ENCODE data around the gene TMEM132E. TPM values are rescaled to one million over a fixed set of nuclear protein-coding genes. Genes with fewer than 3 reads are reported as not detected.

Gene TMEM132E
- total RNA-seq, 1 experiment from 2014 or later: 0.42 TPM

GRCh38 chr17:34656801-34657200 is 77.4 kb downstream of the TMEM132E start:
- H3K27ac ChIP-seq (ENCODE audit: insufficient read length, low read depth, low read length): no peak overlapping the region
- H2BK12ac ChIP-seq (ENCODE audit: insufficient read length, low read depth, low read length): no peak overlapping the region
- H2AK5ac ChIP-seq (ENCODE audit: insufficient read length, low read length): no peak overlapping the region
- H4K5ac ChIP-seq (ENCODE audit: insufficient read length, low read depth, low read length): no peak overlapping the region
- no peak overlapping the region for H2BK20ac ChIP-seq (ENCODE audit: low read depth, low read length, poor library complexity, severe bottlenecking)
- WGBS (ENCODE audit: extremely low coverage, insufficient read length, low lambda C conversion rate): no CpG with 5 or more reads among the region's 4 CpGs
- H4K91ac ChIP-seq (ENCODE audit: insufficient read length, low read depth, low read length): no peak overlapping the region
- no peak for TF ChIP-seq CTCF (conservative IDR thresholded peaks at IDR 0.05)
- no peak overlapping the region for H2BK15ac ChIP-seq (ENCODE audit: low read depth, low read length)
- no peak overlapping the region for H3K18ac ChIP-seq (ENCODE audit: insufficient read length, low read depth, low read length)
- DNase-seq: no peak
- H3K56ac ChIP-seq (ENCODE audit: insufficient read length, low read depth, low read length): no peak overlapping the region
- H3K79me2 ChIP-seq (ENCODE audit: insufficient read depth, low read length): no peaks in the 10 kb centered on the region
- no peaks in the 10 kb centered on the region for H3K9me3 ChIP-seq (ENCODE audit: control insufficient read depth, low read depth, low read length)
- no peak overlapping the region for H3K9ac ChIP-seq (ENCODE audit: extremely low read depth, insufficient read length, low read length)
- H3K4me1 ChIP-seq (ENCODE audit: insufficient read depth, low read length): no peaks in the 10 kb centered on the region
- no peak overlapping the region for H2AFZ ChIP-seq (ENCODE audit: low read length)
- no peak overlapping the region for H3T11ph ChIP-seq (ENCODE audit: low read length)
- no peaks in the 10 kb centered on the region for H3K27me3 ChIP-seq (ENCODE audit: insufficient read depth, low read length)
- no peak overlapping the region for H3K4ac ChIP-seq (ENCODE audit: low read depth, low read length)
- no peaks in the 10 kb centered on the region for H3K79me1 ChIP-seq (ENCODE audit: insufficient read depth, low read depth, low read length, poor library complexity, severe bottlenecking)
- no peak overlapping the region for H4K8ac ChIP-seq (replicated peaks; ENCODE audit: insufficient read length, low read depth, low read length)
- no peaks in the 10 kb centered on the region for H4K20me1 ChIP-seq (ENCODE audit: control insufficient read depth, insufficient read depth, insufficient read length)
- Mint-ChIP-seq H3K27me3 (ENCODE audit: low read depth) (peaks cover 29% of the 10 kb centered on the region), H3K4me1 (peaks cover 4 to 12% of the 10 kb centered on the region in 2 experiments; a peak in 3 of 4 replicates), H3K4me3 (no peak overlapping the region), H3K9me3 (no peaks in the 10 kb centered on the region), H3K36me3 (ENCODE audit: insufficient read depth in 1 of 3, low read depth in 3 of 3) (no peaks in the 10 kb centered on the region), H3K27ac (no peak overlapping the region)
- no peak overlapping the region for H2BK5ac ChIP-seq (ENCODE audit: insufficient read length, low read length)
- H3K4me2 ChIP-seq (ENCODE audit: insufficient read depth, insufficient read length, low read length): no peak overlapping the region
- no peaks in the 10 kb centered on the region for H3K23me2 ChIP-seq (ENCODE audit: insufficient read length, low read depth, low read length, poor library complexity, severe bottlenecking)
- no peak overlapping the region for H3K23ac ChIP-seq (ENCODE audit: insufficient read length, low read depth, low read length)
- H2BK120ac ChIP-seq (ENCODE audit: low read depth, low read length, poor library complexity, severe bottlenecking): no peak overlapping the region
- no peak overlapping the region for H3K14ac ChIP-seq (ENCODE audit: insufficient read depth, low read length)
